Measurements from ENCODE around the gene ZNF682.
"Not testable (repeated sequence)": the region's sequence is repeated elsewhere in the genome, so short reads cannot be mapped to it uniquely, and the experiment has no call there.

ZNF682 gene

DNA sequence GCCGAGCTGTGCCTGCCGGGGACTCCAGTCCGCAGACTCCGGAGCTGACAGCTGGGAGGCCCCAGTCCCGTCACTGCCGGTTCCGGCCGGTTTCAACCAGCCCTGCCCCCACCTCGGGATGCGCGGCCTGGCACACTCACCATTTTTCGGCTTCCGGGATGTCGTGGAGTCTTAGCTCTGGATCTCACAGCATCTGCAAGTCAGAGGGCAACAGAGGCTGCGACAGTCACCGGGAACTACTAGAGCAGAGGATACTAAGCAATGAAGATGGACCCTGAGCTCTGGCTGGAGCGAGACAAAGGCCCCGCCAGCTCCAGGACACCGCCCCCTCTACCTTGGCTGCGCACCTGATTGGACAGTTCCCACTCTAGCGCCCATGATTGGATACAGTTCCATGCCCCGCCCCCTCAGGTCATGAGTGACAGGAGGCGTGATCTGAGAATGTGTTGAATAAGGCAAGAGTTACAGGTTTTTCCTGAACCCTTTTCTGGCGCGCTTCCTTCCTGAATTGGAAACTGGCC, at the start of gene ZNF682:
Gene ZNF682, minus strand, starts transcription at position 303 of the 521 bp plus-strand sequence. Its CDS starts 160 bp downstream, at position 143.
- peak; percentile 85 for DNase-seq

DNA sequence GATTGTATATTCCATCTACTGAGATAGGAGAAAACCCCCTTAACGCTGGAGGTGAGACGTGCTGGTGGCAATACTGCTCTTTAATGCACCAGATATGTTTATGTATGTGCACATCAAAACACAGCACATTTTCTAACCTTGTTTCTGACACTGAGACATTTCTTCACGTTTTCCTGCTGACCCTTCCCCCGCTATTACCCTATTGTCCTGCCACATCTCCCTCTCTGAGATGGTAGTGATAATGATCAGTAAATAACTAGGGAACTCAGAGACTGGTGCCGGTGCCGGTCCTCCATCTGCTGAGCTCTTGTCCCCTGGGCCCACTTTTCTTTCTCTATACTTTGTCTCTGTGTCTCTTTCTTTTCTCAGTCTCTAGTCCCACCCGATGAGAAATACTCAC, 43.6 kb upstream of the ZNF682 start:
- not testable (repeated sequence) for DNase-seq

- not testable (repeated sequence) for DNase-seq
These were observed 43.0 kb upstream of the ZNF682 start for GRCh38 chr19:20082232-20082833.

- DNase-seq = no peak
These were observed 41.4 kb upstream of the ZNF682 start for GRCh38 chr19:20080656-20081055.

- no peak for DNase-seq
These were observed 40.2 kb upstream of the ZNF682 start for GRCh38 chr19:20079476-20079875.

DNA sequence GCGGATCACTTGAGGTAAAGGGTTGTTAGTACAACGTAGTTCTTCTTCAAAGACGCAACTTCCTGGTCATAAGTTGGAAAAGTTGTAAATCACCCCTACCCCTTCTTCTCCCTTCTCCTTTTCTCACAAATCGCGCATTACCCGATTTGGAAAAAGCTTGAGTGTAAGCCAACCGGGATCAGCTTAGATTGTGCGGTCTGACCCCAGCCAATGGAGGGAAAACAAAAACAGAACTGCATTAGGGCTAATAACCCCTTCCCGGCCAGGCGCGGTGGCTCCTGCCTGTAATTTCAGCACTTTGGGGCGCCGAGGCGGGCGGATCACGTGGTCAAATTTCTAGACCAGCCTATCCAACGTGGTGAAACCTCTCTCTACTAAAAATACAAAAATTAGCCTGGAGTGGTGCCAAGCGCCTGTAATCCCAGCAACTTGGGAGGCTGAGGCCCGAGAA, 39.3 kb upstream of the ZNF682 start:
- no peak for DNase-seq

DNA sequence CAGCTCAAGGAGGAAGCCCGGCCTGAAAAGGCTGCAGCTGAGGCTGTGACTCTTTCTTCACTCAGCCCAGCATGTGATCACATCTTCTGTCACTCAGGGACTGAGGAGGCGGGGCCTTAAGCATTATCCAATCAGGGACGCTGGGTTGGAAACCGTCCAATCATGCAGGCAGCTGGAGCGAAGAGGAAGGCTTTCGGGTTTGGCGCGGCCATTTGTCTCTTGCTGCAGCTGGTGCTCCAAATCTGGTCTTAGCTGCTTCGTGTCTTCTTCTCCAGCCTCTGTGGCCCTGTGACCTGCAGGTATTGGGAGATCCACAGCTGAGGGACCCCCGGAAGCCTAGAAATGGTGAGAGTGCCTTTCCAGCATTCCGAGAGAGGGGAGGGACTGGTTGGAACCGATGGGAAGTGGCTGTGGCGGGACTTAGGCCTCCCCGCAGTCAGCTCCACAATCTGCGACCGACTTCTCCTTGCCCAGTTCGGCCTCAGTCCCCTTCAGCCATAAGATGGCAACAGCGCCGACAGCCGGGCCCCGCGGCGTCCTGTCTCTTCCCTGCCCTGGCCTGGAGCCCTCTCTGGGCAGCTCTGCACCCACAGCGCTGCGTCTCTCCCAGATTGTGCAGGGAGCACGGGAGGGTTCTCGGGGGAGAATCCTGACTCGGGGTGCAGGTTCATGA, 38.6 kb upstream of the ZNF682 start, which contains the start of gene ZNF90:
Gene ZNF90, plus strand, starts transcription at position 210 of the 673 bp plus-strand sequence. Its CDS starts 133 bp downstream, at position 343.
- DNase-seq = peak; percentile 75

DNA sequence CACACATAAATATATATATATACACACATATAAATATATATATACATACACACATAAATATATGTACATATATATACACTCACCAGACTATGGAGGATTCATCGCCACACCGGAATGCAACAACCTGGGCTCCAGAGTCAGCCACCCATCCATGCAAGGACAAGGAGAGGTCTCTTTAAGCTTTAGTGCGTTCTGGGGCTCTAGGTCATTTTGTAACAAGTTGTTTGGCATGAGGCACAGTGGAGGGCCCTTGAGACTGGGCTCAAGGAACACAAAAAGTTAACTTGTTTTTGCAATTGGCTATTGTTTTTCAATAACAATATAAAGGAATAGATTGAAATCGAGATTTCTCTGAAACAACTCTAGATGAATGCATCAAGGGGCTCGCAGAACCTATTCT, 33.6 kb upstream of the ZNF682 start:
- DNase-seq = no peak

GRCh38 chr19:20070691-20071090, 31.4 kb upstream of the ZNF682 start:
- no peak for DNase-seq

GRCh38 chr19:20068559-20068958, 29.3 kb upstream of the ZNF682 start:
- DNase-seq = not testable (repeated sequence)

GRCh38 chr19:20067943-20068342, 28.6 kb upstream of the ZNF682 start:
- DNase-seq = no peak

DNA sequence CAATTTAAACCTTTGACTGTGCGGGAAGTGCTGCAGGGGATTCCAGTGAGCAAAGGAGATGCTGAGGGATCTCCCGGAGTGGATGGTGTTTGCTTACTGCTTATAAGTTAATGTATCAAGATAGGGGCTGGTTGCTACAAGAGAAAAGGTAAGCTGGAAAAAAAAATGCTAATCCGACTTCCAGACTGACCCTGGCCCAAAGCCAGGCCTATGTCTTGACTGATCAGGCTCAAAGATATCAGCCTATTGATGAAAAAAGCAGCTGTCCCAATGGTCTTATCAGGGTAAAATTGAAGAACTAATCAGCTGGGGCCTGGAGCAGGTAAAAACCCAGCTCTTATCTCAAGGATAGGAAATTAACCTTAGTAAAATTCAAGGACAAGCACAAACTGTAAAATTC, 27.6 kb upstream of the ZNF682 start:
- DNase-seq = no peak

DNA sequence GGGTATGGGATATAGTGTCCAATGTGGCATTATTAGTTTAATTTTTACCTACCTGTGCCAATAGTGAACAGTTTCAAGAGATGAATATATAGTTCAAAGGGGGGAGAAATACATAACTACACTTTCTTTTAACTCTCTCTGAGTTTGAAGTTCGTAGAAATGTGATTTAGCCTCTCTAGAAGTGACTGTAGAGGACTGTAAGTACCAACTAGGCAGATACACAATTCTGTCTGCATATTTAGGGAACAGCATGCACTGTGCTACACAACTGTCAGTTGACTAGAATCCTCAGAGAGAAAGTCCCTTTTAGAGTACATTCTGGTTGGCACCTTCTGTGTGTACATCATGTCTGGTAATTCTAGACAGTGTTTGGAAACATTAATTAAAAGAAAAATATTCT, 21.0 kb upstream of the ZNF682 start:
- DNase-seq = no peak

- DNase-seq = not testable (repeated sequence)
These were observed 19.4 kb upstream of the ZNF682 start for GRCh38 chr19:20058738-20059137.

GRCh38 chr19:20051841-20052768, 12.8 kb upstream of the ZNF682 start:
- DNase-seq = peak; percentile 85

GRCh38 chr19:20045742-20046141, 6.4 kb upstream of the ZNF682 start:
- not testable (repeated sequence) for DNase-seq

DNA sequence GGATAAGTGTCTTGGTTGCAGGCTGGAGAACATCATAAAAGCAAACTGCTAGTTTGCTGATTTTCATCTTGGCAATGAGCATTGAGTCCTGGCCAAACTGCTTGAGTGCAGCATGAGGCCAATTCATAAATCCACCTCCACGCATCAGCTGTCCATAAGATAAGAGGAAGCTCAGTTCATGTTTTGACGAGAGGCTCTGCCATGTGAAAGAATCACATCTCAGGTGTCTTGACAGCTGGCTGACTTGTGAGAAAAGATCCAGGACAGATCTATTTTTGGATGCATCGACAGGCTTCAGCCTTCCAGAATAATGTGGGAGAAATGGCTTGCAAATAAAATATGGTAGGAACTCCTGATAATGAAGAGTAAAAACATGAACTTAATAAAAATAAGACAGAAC, 5.4 kb upstream of the ZNF682 start:
- no peak for DNase-seq

GRCh38 chr19:20038358-20039202, 725 bp downstream of the ZNF682 start:
- DNase-seq = no peak

DNA sequence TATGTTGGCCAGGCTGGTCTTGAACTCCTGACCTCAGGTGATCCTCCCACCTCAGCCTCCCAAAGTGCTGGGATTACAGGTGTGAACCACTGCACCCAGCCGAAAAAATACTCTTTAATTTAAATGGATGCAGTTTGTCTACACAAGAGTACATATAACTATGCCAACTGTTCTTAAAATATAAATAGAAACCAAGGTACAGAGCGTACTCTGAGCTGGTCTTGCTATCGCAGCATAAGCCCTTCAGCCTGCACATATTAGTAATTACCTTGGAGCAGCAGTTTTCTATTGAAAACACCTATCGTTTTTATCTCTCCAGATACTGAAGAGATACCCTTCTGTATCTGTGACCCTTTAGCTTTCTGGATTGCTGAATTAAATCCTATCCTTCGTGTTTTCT, 3.4 kb downstream of the ZNF682 start:
- no peak for DNase-seq

GRCh38 chr19:20028611-20029010, 10.7 kb downstream of the ZNF682 start:
- DNase-seq = no peak

GRCh38 chr19:20005741-20006140, 33.6 kb downstream of the ZNF682 start:
- DNase-seq = no peak

DNA sequence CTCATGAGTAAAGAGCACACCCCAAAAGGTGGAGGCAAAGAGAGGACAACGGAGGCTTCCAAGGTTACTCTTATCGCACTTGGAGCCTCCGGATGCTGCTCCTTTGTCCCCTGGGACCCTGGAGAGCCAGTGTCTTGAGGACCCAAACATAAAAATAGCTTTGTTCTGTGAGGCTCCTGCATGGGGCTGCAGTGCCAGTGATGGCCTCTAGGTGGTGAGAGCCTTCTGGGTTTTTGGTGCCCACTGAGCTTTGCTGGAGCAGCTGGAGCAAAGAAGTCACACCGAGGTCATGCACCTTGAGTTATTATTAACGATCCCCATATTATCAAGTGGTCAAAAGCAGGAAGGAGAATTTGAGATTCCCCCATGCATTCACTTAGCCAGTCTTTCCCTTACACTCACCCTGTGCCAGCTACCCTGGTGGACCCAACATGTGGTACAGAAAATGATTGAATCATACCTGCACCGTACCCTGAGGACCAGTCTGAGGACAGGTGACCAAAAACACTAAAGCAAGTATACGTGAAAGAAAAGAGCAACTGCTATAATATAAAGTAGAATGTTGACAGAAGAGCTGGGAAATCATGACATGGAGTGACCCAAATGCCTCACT, 41.5 kb downstream of the ZNF682 start:
- no peak for DNase-seq
